ENCODE data around the gene KCNK1.

The KCNK1 gene

DNA sequence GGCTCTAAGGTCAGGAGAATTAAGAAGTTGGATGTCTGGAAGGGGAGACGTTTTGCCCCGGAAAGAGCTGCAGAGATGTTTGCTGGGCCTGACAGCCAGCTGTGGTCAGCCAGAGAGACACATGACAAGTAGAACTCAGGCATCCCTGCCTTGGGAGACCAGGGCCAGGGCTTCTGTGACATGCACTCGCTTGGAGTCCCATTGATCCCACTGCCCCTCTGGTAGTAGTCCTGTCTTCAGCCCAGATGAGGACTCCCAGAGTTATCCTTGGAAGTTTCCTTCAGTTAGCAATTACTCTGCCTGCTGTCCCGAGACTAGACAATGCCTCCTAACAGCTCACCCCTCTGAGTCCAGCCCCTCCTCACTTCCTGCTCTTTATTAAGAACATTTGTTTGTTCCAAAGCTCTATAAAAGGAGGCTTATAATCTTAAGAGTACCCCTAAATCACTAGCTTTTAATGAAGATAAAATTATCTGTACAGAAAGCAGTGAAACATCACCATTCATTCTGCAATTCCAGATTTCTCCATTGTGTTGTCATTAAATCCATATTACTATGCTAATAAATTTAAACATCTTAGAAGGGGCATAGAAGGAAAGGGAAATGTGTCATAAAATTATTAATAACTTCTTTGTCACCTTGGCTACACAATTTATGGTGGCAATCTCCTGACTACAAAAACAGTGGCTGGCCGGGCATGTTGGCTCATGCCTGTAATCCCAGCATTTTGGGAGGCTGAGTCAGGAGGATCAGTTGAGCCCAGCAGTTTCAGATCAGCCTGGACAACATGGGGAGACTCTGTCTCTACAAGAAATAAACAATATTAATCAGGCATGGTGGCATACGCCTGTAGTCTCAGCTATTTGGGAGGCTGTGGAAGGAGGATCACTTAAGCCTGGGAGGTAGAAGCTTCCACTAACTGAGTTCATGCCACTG lies 94.2 kb downstream of the KCNK1 start:
- no peak for DNase-seq

DNA sequence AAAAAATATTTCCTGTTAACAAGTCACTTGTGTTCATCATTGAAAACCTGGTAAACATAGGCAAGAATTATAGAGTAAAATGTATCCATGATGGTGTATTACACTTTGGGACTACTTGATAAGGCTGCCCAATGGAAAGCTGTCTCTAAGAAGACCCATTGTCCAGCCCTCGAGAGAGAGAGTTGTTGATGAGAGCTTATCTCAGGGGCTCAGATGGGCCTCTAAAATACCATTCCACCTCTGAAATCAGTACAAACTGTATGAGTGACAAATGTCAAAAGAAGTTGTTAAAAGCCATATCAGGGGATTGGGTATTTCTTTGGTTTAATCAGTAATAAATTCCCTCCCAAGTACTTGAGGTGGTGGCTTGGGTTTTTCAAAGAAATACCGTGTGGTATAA lies 96.1 kb downstream of the KCNK1 start:
- no peak for DNase-seq

GRCh38 chr1:233710507-233710906 lies 96.6 kb downstream of the KCNK1 start:
- no peak for DNase-seq

- no peak for DNase-seq
Observed at GRCh38 chr1:233714631-233715217, 100.8 kb downstream of the KCNK1 start.

DNA sequence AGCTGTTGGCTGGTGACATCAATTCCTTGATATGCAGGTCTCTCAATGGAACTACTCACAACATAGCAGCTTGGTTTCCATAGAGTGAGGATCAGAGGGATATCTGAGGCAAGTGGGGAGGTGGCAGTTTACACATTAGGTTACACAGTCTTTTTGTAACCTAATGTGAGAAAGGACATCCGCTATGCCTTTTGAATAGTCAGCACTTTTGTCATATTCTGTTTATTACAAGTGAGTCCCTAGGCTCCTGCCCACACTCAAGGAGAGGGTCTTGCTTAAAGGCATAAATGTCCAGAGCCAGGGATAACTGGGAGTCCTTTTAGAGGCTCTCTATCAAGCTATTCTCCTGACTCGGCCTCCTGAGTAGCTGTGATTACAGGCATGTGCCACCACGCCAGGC lies 104.2 kb downstream of the KCNK1 start:
- DNase-seq = no peak

DNA sequence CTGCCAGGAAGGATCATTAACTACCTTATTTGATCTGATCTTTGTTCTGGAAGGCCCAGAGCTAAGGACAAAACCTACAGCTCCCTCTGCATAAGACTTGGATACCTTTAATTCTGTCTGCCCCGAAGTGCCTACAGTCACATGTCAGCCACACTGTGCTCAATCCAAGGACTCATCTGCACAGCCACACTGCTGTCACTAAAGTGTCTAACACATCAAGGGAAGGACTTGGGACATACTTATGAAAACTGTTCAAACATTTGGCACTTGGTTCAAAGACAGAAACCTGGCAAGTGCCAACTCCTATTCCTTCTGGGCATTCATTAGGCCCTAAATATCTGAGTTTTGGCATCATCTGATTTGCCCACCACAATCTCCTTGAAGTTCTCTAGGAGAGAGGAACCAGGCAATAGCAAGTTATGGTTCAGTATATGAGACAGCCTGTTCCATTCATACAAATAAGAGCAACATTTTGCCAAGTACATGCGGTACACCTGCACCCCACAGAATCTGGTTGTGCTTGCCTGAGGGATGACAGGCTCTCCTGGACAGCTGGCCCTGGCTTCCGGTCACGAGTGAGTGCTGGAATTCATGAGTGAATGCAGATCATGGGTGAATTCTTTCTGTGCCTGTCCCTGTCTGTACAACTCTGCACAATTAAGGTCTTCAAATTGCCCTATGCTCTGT lies 105.9 kb downstream of the KCNK1 start:
- no peak for DNase-seq

GRCh38 chr1:233721004-233721595 lies 107.2 kb downstream of the KCNK1 start:
- DNase-seq = no peak
